Neural crest cell (in vitro differentiated cells): ENCODE measurements around the gene SORCS2. TPM values are rescaled to one million over a fixed set of nuclear protein-coding genes. Genes with fewer than 3 reads are reported as not detected.

Experiments
- DNase-seq: peaks from one replicate; pipeline ENCODE4 v3.0.0; 2021; ENCODE audit warnings: low read depth, mixed read lengths, low spot score
- H3K27ac Mint-ChIP-seq: one replicate; pipeline ENCODE4 v1.8.0; 2021; ENCODE audit warnings: mild to moderate bottlenecking, mixed read lengths; ENCODE audit not compliant: unreplicated experiment
- H3K27me3 Mint-ChIP-seq: 2 replicates; pipeline ENCODE4 v1.8.0; 2021; ENCODE audit warnings: low read depth, mild to moderate bottlenecking, mixed read lengths
- H3K36me3 Mint-ChIP-seq: 2 replicates; pipeline ENCODE4 v1.8.0; 2021; ENCODE audit warnings: low read depth, mild to moderate bottlenecking, mixed read lengths
- H3K4me1 Mint-ChIP-seq: 2 replicates; pipeline ENCODE4 v1.8.0; 2021; ENCODE audit warnings: mixed read lengths
- H3K4me3 Mint-ChIP-seq: one replicate; pipeline ENCODE4 v1.8.0; 2021; ENCODE audit warnings: mild to moderate bottlenecking, mixed read lengths
- H3K9me3 Mint-ChIP-seq: 2 replicates; pipeline ENCODE4 v1.8.0; 2021; ENCODE audit warnings: mixed read lengths
- CTCF ChIP-seq: fragments of 200-600 bp; sonication (generic); conservative IDR thresholded peaks from 2 replicates; pipeline ENCODE4 v1.5.0; 2021; ENCODE audit warnings: antibody characterized with exemption, mild to moderate bottlenecking
- total RNA-seq: library from RNA; stranded (reverse); gene quantifications from 2 replicates; pipeline ENCODE4 v1.2.1, GENCODE V29; 2021

Gene SORCS2
- total RNA-seq, 1 donor from 2014 or later: 1.1 TPM

GRCh38 chr4:7635445-7636239, 443.3 kb downstream of the SORCS2 start:
- Mint-ChIP-seq H3K27ac (no peak overlapping the region), H3K36me3 (no peaks in the 10 kb centered on the region), H3K4me3 (no peak overlapping the region), H3K9me3 (no peaks in the 10 kb centered on the region), H3K4me1 (peaks cover 11% of the 10 kb centered on the region), H3K27me3 (peaks cover 5% of the 10 kb centered on the region)
- TF ChIP-seq CTCF: no peak
- DNase-seq: no peak

DNA sequence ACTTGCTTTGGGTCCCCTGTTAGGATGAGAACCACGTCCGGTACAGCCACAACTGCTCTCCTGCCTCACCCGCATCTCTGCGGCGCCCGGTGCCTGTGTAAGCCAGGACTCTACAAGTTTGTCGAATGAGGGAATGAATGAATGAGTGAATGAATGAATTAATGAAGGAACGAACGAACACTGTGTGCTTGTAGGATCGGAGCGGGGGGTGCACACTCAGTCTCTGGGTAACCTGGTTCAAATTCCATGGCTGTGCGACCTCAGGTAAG, 443.8 kb downstream of the SORCS2 start:
- no peak overlapping the region for H3K4me3 Mint-ChIP-seq
- H3K27me3 Mint-ChIP-seq: peaks cover 5% of the 10 kb centered on the region
- peaks cover 2% of the 10 kb centered on the region for H3K9me3 Mint-ChIP-seq
- no peaks in the 10 kb centered on the region for H3K36me3 Mint-ChIP-seq
- no peak for DNase-seq
- H3K4me1 Mint-ChIP-seq: peaks cover 6% of the 10 kb centered on the region
- H3K27ac Mint-ChIP-seq: no peak overlapping the region
- no peak for TF ChIP-seq CTCF

- no peak for DNase-seq
- no peak overlapping the region for H3K4me3 Mint-ChIP-seq
- H3K4me1 Mint-ChIP-seq: peaks cover 6% of the 10 kb centered on the region
- H3K36me3 Mint-ChIP-seq: no peaks in the 10 kb centered on the region
- peaks cover 5% of the 10 kb centered on the region for H3K27me3 Mint-ChIP-seq
- H3K27ac Mint-ChIP-seq: no peak overlapping the region
- H3K9me3 Mint-ChIP-seq: peaks cover 6% of the 10 kb centered on the region
- no peak for TF ChIP-seq CTCF
Observed at GRCh38 chr4:7637139-7637538, 444.8 kb downstream of the SORCS2 start.

DNA sequence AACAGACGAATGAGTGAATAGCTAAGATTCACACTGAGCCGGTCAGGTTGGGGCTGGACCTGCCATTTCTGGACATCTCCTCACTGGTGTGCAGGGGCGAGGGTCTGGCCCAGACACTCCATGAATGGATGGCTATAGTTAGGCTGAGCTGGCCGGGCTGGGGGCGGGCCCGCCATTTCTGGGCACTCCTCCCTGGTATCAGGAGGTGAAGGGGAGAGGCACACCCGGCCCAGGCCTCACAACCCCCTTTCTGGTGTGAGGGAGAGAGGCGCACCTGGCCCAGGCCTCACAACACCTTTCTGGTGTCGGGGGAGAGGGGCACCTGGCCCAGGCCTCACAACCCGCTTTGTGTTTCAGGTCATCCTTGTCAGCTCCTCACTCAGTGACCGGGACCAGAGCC, 445.6 kb downstream of the SORCS2 start:
- H3K27me3 Mint-ChIP-seq: no peaks in the 10 kb centered on the region
- no peak for TF ChIP-seq CTCF

DNA sequence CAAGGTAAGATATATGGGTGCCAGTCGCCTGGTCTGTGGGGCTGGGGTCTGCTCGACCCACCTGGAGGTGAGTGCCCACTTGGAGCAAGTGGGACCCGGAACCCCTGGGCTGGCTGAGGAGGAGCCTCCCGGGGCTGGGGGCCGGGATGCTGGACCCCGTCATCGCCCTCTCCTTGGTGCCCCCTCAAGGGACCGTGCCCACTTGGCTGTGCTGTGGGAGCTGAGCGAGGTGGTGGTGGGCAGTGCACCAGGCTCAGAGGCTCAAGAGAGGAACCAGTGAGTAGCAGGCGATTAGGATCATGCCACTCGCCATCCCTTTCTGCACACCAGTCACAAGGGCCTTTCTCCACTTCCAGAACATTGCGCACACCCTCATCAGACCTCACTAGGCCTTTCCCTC, 446.2 kb downstream of the SORCS2 start:
- DNase-seq: no peak
- TF ChIP-seq CTCF: no peak
- Mint-ChIP-seq H3K27me3 (no peaks in the 10 kb centered on the region), H3K4me3 (no peak overlapping the region), H3K27ac (no peak overlapping the region), H3K9me3 (peaks cover 6% of the 10 kb centered on the region), H3K4me1 (peaks cover 6% of the 10 kb centered on the region), H3K36me3 (no peaks in the 10 kb centered on the region)

More for the DNA sequence above, 445.6 kb downstream of the SORCS2 start:
- DNase-seq: no peak
- Mint-ChIP-seq H3K36me3 (no peaks in the 10 kb centered on the region), H3K4me1 (peaks cover 6% of the 10 kb centered on the region), H3K9me3 (peaks cover 6% of the 10 kb centered on the region), H3K4me3 (no peak overlapping the region), H3K27ac (no peak overlapping the region)
